ENCODE measurements around the gene PRH1. TPM values are rescaled to one million over a fixed set of nuclear protein-coding genes. Genes with fewer than 3 reads are reported as not detected.
A peak's percentile ranks its signal among the peaks of the same experiment; 100 is the strongest.

PRH1 gene
- polyA plus RNA-seq, 1 donor (not counting 4 experiments of a cell fraction or from before 2014, with no cell fraction given): 4.9 TPM

- Histone ChIP-seq H3K79me2 (ENCODE audit: control insufficient read depth, insufficient read depth, low read length) (no peaks in the 10 kb centered on the region), H3K4me2 (ENCODE audit: control insufficient read depth, extremely low read depth, insufficient read depth, low read depth, low read length) (no peak overlapping the region), H3K9me3 (ENCODE audit: control insufficient read depth, low read depth, low read length) (no peaks in the 10 kb centered on the region), H4K20me1 (ENCODE audit: control insufficient read depth, extremely low read depth, insufficient read depth, low read length) (no peaks in the 10 kb centered on the region), H3K9me1 (ENCODE audit: control insufficient read depth, extremely low read depth, insufficient read depth, low read length) (no peaks in the 10 kb centered on the region), H3K4me1 (ENCODE audit: control insufficient read depth, extremely low read depth, insufficient read depth, low read length) (peaks cover 3% of the 10 kb centered on the region), H3K4me3 (ENCODE audit: control insufficient read depth in 2 of 3, extremely low read depth in 1 of 3, insufficient read depth in 2 of 3, low read depth in 1 of 3, low read length in 3 of 3) (no peak overlapping the region), H3K27me3 (ENCODE audit: control insufficient read depth, extremely low read depth, insufficient read depth, low read length) (no peaks in the 10 kb centered on the region), H3K27ac (ENCODE audit: control insufficient read depth, insufficient read depth, low read length) (no peak overlapping the region), H2AFZ (ENCODE audit: control insufficient read depth, low read length) (no peak overlapping the region), H3K36me3 (ENCODE audit: control insufficient read depth in 2 of 2, extremely low read depth in 1 of 2, insufficient read depth in 2 of 2, low read length in 2 of 2) (no peaks in the 10 kb centered on the region), H3K9ac (ENCODE audit: control insufficient read depth, extremely low read depth, insufficient read depth, low read length) (no peak overlapping the region)
- TF ChIP-seq CTCF (optimal IDR thresholded peaks at IDR 0.05 in 1 of 3, IDR thresholded peaks at IDR 0.05 in 1 of 3, conservative IDR thresholded peaks at IDR 0.05 in 1 of 3; ENCODE audit: extremely low read depth in 1 of 3, insufficient read depth in 2 of 3, low read length in 3 of 3) (no peak), EZH2 (IDR thresholded peaks at IDR 0.05; ENCODE audit: low read length) (no peak)
- FAIRE-seq: no peak
- no peak for DNase-seq (ENCODE audit: low read depth, low spot score)
- dilution Hi-C loops (cut with MboI; ENCODE audit: extremely low pct_ligation_motif_present, low sequenced_read_pairs): no loop called here
Measured at GRCh38 chr12:10904686-10905085, 20.6 kb upstream of the PRH1 start.

GRCh38 chr12:10901427-10901826 lies 17.4 kb upstream of the PRH1 start:
- H3K9me3 ChIP-seq (ENCODE audit: control insufficient read depth, low read depth, low read length): no peaks in the 10 kb centered on the region
- H4K20me1 ChIP-seq (ENCODE audit: control insufficient read depth, extremely low read depth, insufficient read depth, low read length): no peaks in the 10 kb centered on the region
- H3K9ac ChIP-seq (ENCODE audit: control insufficient read depth, extremely low read depth, insufficient read depth, low read length): no peak overlapping the region
- H3K4me2 ChIP-seq (ENCODE audit: control insufficient read depth, extremely low read depth, insufficient read depth, low read depth, low read length): no peak overlapping the region
- H2AFZ ChIP-seq (ENCODE audit: control insufficient read depth, low read length): no peak overlapping the region
- peaks cover 3% of the 10 kb centered on the region for H3K4me1 ChIP-seq (ENCODE audit: control insufficient read depth, extremely low read depth, insufficient read depth, low read length)
- FAIRE-seq (no peak), DNase-seq (ENCODE audit: low read depth, low spot score) (no peak)
- H3K36me3 ChIP-seq (ENCODE audit: control insufficient read depth in 2 of 2, extremely low read depth in 1 of 2, insufficient read depth in 2 of 2, low read length in 2 of 2): no peaks in the 10 kb centered on the region
- H3K9me1 ChIP-seq (ENCODE audit: control insufficient read depth, extremely low read depth, insufficient read depth, low read length): no peaks in the 10 kb centered on the region
- dilution Hi-C loops (cut with MboI; ENCODE audit: extremely low pct_ligation_motif_present, low sequenced_read_pairs): no loop called here
- TF ChIP-seq CTCF (optimal IDR thresholded peaks at IDR 0.05 in 1 of 3, IDR thresholded peaks at IDR 0.05 in 1 of 3, conservative IDR thresholded peaks at IDR 0.05 in 1 of 3; ENCODE audit: extremely low read depth in 1 of 3, insufficient read depth in 2 of 3, low read length in 3 of 3): peak in 1 of 3 experiments; percentile 27
- no peak for TF ChIP-seq EZH2 (IDR thresholded peaks at IDR 0.05; ENCODE audit: low read length)
- H3K79me2 ChIP-seq (ENCODE audit: control insufficient read depth, insufficient read depth, low read length): no peaks in the 10 kb centered on the region
- no peak overlapping the region for H3K4me3 ChIP-seq (ENCODE audit: control insufficient read depth in 2 of 3, extremely low read depth in 1 of 3, insufficient read depth in 2 of 3, low read depth in 1 of 3, low read length in 3 of 3)
- no peaks in the 10 kb centered on the region for H3K27me3 ChIP-seq (ENCODE audit: control insufficient read depth, extremely low read depth, insufficient read depth, low read length)
- no peak overlapping the region for H3K27ac ChIP-seq (ENCODE audit: control insufficient read depth, insufficient read depth, low read length)
